ENCODE results near the gene CEND1.

CEND1 gene

DNA sequence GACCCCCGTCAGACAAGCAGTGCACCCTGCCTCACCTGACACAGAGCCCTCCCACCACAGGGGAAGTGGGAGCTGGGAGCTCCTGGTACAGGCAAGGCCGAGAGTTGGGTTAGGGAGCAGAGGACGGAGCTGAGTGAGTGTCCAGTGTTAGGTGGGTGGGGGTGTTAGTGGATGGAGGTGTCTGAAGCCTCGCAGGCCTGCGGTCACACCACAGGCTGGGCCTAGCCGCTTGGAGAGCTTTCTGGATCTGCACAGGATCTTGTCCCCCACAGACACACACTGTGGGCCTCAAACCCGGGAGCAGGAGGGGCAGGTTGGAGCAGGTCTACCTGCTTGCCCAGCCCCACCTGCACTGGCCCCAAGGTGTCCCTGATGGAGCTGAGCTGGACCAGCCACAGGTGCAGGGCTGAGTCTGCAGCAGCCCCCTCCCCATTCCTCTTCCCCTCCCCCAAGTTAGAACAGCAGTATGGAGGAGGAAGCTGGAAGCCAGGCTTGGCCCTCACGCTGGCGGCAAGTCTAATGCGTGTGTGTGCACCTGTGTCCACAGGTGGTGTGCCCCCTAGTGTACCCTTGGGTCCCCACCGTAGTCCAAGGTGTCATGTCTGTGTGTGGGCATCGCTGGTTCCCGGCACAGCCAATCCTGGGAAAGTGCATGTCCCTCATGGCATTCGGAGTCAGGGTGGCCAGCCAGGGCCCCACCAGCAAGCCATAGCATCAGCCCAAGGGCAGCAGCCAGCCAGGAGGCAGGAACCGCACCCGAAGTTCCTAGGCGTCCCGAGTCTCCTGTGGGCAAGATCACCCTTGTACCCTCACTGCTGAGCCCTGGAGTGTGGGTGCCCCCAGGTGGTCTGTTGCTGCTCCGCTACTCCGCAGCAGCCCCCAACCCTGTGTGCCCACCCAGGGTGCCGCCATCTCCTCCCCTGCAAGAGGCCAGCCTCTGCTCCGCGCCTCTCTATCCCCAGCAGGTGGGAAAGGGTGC lies 10.6 kb downstream of the CEND1 start:
- DNase-seq (ENCODE audit: low read depth in 2 of 2): no peak

DNA sequence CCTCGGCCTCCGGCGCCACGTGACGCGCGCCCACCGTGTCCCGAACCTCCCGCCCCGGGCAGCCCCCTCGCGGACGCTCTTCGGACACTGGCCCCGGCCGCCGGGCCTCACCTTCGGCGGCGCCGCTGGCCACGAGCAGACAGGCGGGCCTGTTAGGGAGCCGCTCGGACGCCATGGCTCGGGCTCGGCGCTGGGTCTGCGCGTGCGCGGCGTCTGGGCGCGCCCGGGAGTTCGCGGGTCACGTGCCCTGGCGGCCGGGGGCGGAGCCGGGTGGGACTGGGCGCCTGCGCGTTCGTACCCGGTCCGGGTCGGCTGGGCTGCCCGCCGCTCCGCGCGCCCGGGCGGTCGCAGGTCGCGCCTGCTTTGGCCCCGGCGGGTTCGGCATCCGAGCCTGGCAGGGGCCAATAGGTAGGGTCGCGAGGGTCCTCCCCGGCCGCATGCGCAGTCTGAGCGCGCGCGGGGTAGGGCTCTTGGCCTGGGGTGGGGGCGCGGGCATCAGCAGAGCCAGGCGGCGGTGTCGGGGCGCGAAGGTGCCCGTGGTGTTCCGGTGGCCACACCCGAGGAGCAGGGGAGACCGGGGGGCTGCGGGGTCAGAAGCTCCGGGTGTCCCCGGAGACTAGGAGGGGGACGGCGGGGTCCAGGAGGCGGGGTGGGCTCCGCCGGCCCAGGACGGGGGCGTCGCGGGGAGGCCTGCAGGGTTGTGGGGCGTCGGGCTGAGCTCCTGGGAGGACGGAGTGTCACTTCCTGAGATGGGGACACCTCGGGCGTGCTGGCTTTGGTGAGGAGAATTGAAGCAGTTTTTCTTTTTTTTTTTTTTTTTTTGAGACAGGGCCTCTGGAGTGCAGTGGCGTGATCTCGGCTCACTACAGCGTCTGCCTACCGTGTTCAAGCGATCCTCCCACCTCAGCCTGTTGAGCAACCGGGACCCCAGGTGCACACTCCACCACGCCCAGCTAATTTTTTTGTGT lies 12.3 kb downstream of the CEND1 start, which contains the start of gene GATD1:
GATD1 (minus strand) TSS at position 200 of the 968 bp plus-strand sequence; CDS start at position 175, 25 bp downstream.
- DNase-seq (ENCODE audit: low read depth in 2 of 2): peak; percentile 85 to 90

DNA sequence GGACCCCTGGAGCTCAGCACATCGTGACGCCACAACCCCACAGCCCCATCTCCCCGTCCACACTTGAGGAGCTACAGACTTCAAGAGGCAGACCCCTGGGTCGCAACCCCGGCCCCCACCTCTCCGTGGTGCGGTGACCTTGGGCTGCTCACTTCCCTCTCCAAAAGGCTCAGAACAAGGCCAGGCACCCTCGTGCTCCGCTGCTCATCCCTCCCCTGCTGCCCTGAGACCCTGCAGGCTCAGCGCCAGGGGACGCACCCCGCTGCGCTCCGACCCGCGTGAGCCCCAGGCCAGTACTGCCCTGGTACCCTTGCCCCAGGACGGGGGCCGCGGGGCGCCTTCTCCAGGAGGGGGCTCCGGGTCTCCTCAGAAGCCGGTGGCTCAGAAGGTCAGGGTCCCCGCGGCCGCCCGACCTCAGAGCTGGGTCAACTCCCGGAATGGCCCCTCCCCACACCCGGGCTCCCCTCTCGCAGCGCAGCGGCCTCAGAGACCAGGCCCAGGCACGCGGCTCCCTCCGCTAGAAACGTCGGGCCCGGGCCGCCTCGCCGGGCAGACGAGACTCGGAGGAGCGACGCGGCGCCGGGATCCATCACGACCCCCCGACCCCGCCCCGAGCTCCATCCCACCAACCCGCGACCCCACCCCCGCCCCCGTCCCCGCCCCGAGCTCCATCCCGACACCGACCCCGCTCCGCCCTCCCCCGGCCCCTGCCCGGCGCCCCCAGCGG lies 13.2 kb downstream of the CEND1 start:
- no peak for DNase-seq (ENCODE audit: low read depth in 2 of 2)

DNA sequence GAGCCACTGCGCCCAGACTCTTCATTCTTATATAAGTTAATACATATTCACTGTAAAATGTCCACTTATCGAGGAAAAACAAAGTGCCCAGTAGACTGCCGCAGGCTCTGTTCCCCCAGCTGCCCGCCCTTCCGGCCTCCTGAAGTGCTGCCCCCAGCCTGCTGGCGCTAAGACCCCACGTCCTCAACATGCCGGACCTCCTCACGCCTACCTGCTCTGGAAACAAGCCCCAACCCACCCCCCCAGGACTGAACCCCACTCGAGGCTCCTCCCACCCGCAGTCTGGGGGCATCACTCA lies 13.7 kb downstream of the CEND1 start:
- no peak for DNase-seq (ENCODE audit: low read depth in 2 of 2)

DNA sequence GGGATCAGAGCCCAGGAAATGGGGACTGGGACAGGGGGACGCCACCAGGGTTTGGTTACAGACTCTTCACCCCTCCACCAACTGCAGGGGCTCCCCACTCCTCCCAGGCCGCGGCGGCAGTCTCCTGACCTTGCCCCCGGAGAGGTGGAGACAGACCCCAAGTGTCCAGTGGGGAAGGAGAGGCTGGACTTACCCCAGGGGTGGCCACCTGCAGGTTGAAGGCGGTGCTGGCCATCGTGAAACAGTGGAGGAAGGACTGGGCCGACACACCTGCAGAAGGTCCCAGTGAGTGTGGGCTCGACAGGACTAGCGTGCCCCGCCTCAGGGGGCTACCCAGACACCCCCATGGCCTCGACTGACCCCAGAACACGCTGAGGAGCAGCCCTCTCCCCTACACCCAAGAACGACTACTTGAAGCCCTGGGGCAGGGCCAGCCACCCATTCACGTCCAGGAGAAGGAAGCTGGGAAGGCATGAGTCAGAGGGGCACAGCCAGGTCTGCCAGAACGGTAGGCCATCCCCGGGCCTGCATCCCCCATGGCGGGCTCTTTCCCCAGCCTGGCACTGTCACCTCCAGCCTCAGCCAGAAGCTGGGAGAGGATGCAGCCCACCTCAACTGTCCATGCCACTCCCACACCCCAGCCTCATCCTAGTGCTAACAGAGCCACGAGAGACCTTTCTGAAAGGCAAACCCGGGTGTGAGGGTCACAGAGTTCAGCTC lies 14.9 kb downstream of the CEND1 start:
- no peak for DNase-seq (ENCODE audit: low read depth in 2 of 2)

DNA sequence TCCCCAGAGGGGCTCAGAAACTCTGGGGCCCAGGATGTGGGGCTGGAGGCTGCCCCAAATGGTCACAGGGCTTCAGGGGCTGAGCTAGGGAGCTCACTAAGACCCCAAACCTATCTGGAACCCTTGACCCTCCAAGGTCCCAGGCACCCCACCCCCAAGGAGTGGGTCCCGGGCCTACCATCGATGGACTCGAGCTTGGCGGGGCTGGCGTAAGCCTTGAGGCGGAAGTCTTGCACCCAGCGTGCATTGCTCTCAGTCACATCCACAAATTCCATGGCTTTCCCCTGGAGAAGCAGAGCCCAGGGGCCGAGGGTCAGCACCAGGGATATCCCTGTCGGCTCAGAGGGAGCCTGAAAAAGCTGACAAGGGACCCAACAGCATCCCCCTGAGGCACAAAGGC lies 16.1 kb downstream of the CEND1 start:
- no peak for DNase-seq (ENCODE audit: low read depth in 2 of 2)

DNA sequence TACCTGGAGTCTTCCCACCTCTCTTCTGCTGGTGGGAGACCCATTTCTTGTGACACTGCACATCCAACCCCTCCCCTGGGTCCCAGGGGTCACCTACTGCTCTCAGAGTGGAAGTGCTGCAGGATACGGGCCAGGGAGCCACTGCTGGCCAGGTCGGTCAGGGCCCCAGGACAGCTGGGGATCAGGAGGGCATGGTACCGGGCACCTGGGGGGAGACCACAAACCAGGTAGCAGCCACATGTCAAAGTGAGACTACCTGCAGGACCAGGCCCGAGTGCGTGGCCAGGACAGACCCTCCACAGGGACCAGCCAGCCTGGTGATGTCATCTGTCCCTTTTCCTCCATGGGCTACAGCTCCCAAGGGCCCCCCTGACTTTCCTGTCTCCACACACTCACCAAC lies 16.5 kb downstream of the CEND1 start:
- no peak for DNase-seq (ENCODE audit: low read depth in 2 of 2)

DNA sequence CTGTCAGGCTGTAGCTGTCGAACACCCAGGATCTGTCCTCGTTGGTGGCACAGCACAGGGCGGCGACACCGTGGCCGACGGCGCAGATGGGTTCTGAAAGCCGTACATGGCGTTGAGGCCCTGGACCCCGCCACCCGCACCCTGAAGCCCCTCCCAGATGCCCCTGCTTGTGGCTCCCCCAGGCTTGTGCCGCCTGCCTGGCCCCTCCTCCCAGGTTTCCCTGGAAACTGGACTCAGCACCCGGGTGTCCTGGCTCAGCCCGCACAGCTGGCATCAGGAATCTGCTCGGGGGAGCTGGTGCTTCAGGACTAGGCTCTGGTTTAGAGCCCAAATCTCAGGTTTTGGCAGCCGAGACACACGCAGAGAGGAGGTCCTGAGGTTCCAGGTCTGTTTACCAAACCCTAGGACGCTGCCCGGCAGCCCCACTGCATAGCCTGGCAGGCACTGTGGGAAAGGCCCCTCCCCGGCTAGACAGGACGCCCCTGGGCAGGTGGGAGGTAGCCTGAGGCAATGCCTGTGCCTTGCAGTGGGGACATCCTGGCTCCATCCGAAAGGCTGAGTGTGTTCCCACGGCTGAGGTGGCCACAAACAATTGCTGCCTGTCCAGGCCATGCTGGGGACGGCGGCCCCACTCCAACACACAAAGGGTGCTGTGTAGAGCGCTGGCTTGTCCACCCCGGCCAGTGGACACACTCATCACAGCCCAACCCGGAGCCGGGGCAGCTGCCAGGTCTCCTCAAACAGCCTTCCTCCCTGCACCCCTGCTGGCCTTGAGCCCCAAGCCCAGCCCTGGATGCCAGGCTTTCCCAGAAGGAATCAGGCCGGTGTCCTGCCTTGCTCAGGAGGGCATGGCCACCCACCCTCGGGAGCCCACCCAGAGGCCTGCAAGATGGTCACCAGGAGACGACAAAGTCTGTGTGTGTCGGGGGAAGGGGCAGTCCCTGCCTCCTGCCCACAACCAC lies 17.2 kb downstream of the CEND1 start:
- DNase-seq (ENCODE audit: low read depth in 2 of 2): no peak

DNA sequence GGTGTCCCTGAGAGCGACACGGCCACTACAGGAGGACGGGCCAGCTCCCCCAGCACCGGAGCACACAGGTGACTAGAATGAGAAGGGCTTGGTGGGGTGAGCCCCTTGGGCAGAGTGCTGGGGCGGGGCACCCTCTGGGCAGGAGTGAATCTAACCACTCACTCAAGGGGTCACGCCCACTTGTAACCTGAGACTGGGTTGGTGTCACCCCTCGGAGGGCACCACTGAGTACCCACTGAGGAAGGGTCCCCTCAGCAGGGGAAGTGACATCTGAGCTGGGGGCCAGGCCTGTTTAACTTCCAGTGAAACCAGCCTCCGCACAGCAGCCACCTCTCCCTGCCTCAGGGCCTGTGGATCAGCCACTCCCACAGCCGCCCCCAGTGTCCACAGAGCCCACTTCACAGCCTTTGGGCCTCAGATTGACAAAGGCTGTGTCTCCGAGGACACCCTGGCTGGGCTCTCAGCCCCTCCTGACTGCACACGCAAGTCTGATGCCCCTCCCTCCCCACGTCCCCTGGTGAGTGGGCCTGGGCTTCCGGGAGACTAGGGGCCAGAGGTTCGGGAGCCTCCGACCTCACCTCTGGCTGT lies 18.2 kb downstream of the CEND1 start:
- no peak for DNase-seq (ENCODE audit: low read depth in 2 of 2)

DNA sequence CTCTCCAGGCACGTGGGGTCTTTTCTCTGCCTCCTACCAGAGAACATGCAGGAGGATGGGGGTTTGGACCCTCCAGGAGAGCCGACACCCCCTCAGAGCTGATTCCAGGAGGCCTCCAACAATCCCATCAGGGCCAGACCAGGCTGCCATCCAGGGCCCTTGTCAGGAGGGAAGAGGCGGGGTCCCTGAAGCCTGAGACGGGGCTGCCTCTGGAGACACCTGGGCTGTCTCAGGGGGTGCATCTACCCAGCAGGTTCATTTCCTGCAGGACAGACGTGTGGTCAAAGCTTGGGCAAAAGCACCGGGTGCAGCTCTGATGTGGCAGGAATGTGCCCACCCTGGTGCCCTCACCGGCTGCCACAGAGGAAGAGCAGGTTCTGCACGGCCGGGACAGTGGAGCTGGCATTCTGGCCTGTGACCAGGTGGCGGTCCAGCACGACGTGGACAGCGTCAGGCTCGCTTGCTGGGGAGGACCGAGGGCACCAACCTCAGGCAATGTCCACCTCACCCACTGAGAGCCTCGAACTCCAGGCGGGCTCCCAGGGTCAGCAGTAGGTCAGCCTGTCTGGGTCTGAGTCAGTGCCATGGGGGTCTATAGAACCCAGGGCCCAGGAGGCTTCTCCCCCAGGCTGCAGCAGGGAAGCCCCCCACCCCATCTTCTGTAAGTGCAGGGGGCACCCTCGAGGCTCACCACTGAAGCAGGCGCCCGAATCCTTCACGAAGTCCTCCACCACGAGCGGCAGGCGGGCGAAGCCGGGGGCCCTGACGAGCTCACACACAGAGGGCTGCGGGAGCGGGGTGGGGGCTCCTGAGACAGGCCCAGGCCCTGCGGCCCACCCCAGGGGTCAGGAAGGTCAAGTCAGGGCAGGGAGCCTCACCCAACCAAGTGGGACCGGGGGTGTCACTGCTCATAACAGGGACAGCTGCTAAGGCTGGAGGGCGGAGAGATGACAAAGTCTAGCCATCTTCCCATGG lies 19.0 kb downstream of the CEND1 start:
- DNase-seq (ENCODE audit: low read depth in 2 of 2): no peak

DNA sequence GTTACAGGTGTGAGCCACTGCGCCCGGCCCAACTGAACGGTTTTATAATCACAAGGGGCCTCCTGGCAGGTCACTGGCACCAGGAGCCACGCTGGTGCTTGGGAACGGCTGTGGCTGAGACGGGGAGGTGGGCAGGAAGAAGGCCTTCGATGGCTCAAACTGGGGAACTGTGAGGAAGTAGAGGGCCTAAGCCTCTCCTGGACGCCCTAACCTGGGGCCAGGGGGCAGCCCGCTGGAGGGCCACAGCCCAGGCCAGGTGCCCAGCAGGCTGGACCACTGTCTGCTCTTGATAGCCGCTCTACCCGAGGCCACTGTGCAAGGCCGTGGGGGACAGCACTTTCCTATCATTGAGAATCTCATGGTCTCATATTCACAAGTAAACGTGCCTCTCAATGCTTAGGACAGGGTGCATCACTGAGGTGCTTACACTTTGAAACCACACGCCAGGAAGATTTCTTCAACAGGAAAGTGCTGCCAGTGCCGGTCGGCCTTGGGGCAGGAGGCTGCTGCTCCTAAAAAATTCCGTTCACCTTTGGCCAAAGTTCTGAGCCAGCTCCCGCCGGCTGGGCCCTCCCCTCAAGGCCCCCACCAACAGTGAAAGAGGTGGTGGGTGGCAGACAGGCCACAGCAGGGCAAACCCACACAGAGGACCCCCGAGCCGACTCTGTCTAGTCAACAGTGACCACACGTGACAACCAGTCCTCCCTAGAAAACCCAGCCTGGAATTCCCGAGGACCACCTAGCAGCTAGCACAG lies 19.8 kb downstream of the CEND1 start:
- DNase-seq (ENCODE audit: low read depth in 2 of 2): no peak

DNA sequence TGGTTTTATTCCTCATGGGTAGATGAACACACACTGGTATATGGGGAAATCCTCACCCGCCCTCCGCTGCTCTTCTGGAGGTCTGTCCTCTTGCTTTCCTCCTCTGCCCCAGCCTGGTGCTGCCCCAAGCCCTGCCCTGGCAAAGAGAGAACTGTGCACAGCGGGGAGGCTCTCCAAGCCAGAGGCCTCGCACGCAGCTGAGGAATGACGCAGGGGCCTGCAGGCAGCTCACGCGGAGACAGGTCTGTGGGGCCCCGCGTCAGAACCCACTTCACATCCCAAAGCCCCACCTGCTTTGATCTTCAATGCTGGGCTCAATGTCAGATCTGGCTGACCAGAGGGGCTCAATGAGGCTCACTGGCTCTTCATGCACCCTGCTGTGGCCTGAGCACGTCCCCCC lies 22.7 kb downstream of the CEND1 start:
- DNase-seq (ENCODE audit: low read depth in 2 of 2): no peak

DNA sequence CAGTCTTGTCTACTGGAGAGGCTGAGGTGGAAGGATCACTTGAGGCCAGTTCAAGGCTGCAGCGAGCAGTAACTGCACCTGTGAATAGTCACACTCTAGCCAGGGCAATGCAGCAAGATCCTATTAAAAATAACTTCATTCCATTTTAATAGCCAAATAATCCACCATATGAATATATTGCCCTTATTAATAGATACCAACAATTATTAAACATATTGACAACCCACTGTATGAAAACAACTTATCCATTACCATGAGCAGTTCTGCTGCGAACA lies 23.0 kb downstream of the CEND1 start:
- no peak for DNase-seq (ENCODE audit: low read depth in 2 of 2)

DNA sequence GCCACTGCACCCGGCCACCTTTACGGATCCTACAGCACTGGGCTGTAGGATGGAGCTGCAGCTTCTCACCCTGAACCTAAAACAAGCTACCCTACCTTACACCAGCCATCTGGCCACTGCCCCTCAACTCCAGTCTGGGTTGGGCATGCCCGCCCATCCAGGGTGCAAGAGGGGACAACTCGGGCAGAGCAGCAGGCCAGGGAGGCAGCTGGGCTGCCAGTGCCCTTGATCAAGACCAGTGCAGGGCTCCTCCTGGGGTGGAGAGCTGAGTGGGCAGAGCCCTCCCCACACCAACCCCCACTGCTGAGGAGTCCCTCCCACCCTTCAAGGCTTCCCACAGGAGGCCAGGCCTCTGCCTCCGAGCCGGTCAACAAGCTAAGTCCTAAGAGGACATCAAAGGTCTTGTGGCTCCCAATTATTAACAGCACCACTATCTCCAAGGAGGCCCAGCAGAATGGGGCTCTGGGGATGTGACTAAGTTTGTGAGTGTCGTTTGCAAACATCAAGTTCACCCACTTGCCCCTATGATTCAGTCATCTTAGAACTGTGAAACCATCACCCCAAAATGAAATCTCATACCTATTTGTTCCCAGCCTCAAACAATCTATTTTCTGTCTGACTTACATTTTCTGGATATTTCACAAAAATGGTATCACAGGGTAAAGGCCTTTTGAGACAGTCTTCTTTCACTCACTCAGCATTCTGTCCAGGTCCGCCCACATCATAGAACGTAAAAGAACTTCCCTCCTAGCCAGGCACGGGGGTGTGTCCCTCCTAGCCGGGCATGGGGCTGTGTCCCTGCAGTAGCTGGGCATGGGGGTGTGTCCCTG lies 23.6 kb downstream of the CEND1 start:
- DNase-seq (ENCODE audit: low read depth in 2 of 2): no peak

DNA sequence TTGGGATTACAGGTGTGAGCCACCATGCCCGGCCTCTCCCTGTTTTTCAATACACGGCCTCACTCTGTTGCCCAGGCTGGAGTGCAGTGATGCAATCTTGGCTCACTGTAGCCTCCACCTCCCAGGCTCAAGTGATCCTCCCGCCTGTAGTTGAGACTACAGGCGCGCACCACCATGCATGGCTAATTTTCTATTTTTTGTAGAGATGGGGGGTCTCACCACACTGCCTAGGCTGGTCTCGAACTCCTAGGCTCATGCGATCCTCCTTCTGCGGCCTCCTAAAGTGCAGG lies 24.1 kb downstream of the CEND1 start:
- no peak for DNase-seq (ENCODE audit: low read depth in 2 of 2)

DNA sequence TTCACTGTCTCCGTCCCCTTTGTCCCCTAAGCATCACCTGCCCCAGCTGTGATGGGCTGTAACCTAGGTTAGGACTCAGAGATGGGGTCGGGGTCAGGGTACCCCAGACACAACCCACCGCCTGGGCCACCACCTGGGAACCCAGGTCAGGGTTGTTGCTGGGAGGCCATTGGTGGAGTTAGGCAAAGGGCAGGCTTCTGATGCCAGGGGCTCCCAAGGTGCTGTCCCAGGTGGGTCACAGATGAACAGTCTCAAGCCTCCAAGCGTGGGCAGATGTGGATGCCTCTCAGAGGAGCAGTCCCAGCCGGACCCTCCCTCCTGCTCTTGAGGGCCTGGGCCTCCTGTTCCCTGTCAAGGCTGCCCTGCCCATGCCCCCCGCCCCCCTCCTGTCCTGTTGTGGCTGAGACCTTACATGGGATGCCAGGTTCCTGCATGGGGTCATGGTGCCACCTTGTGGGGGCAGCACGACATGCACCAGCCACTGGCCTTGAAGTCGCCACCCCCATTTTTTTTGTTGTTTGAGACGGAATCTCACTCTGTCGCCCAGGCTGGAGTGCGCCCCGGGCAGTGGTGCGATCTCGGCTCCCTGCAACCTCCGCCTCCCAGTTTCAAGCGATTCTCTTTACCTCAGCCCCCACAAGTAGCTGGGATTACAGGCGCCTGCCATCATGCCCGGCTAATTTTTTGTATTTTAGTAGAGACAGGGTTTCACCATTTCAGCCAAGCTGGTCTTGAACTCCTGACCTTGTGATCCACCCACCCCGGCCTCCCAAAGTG lies 24.7 kb downstream of the CEND1 start:
- no peak for DNase-seq (ENCODE audit: low read depth in 2 of 2)
